Adrenal gland (tissue), 5 donors: ENCODE measurements around the gene ZFAND5.

Experiments used
- POLR2A ChIP-seq, 2 donors: fragments of 450-650 bp; IDR thresholded peaks; one replicate each; pipeline ENCODE4 v1.6.1; 2017; ENCODE audit warnings: antibody characterized with exemption in 2 of 2, mild to moderate bottlenecking in 2 of 2, moderate library complexity in 1 of 2
- TF ChIP-seq, protein P1 (sequence below), 6 experiments: fragments of 450-650 bp in 4 of 6; fragments of 200-600 bp in 2 of 6; sonication (generic) in 1 of 6; IDR thresholded peaks; 1 replicate in 5 of 6; 2 replicates in 1 of 6; pipeline versions ENCODE4 v1.5.1 to v1.8.0; 2016 to 2021; ENCODE audit warnings: antibody characterized with exemption in 6 of 6, mild to moderate bottlenecking in 2 of 6, moderate library complexity in 1 of 6
- donor health status: DM: no; HTN: no; CAD: no.

GRCh38 chr9:72315089-72315509 lies 49.9 kb downstream of the ZFAND5 start:
- TF ChIP-seq, protein P1, sequence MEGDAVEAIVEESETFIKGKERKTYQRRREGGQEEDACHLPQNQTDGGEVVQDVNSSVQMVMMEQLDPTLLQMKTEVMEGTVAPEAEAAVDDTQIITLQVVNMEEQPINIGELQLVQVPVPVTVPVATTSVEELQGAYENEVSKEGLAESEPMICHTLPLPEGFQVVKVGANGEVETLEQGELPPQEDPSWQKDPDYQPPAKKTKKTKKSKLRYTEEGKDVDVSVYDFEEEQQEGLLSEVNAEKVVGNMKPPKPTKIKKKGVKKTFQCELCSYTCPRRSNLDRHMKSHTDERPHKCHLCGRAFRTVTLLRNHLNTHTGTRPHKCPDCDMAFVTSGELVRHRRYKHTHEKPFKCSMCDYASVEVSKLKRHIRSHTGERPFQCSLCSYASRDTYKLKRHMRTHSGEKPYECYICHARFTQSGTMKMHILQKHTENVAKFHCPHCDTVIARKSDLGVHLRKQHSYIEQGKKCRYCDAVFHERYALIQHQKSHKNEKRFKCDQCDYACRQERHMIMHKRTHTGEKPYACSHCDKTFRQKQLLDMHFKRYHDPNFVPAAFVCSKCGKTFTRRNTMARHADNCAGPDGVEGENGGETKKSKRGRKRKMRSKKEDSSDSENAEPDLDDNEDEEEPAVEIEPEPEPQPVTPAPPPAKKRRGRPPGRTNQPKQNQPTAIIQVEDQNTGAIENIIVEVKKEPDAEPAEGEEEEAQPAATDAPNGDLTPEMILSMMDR (IDR thresholded peaks at IDR 0.05), result no peak
- no peak for TF ChIP-seq POLR2A (IDR thresholded peaks at IDR 0.05)
